Dedifferentiated amniotic fluid mesenchymal stem cell (primary cell): ENCODE data around the gene IFNA1.
A peak's percentile ranks its signal among the peaks of the same experiment; 100 is the strongest.
"Not testable (repeated sequence)": the region's sequence is repeated elsewhere in the genome, so short reads cannot be mapped to it uniquely, and the experiment has no call there.

ENCODE experiments used
- DNase-seq: peaks from one replicate; pipeline ENCODE4 v3.0.0-alpha.2; 2016; ENCODE audit errors: extremely low spot score

Gene IFNA1

GRCh38 chr9:21440139-21440538, at the start of gene IFNA1:
Gene IFNA1, plus strand, starts transcription at chr9:21440439. Its CDS starts 69 bp downstream, at chr9:21440508.
- no peak for DNase-seq

- no peak for DNase-seq
Observed at GRCh38 chr9:21392270-21392669, 48.0 kb upstream of the IFNA1 start.

GRCh38 chr9:21395778-21396717, 44.2 kb upstream of the IFNA1 start:
- peak; percentile 31 for DNase-seq

GRCh38 chr9:21398955-21399489, 41.2 kb upstream of the IFNA1 start:
- DNase-seq: no peak

GRCh38 chr9:21399956-21400355, 40.3 kb upstream of the IFNA1 start:
- DNase-seq: no peak

GRCh38 chr9:21402386-21403251, 37.6 kb upstream of the IFNA1 start:
- DNase-seq: no peak

- DNase-seq: no peak
Observed at GRCh38 chr9:21404146-21404545, 36.1 kb upstream of the IFNA1 start.

- DNase-seq: no peak
Observed at GRCh38 chr9:21408817-21409216, 31.4 kb upstream of the IFNA1 start, which contains the start of gene IFNA8. Gene IFNA8, plus strand, starts transcription at chr9:21409117. Its CDS starts 60 bp downstream, at chr9:21409177.

- DNase-seq: no peak
Observed at GRCh38 chr9:21412107-21412506, 28.1 kb upstream of the IFNA1 start.

GRCh38 chr9:21413151-21413550, 27.1 kb upstream of the IFNA1 start:
- DNase-seq: no peak

GRCh38 chr9:21413624-21414023, 26.6 kb upstream of the IFNA1 start:
- no peak for DNase-seq

- no peak for DNase-seq
Observed at GRCh38 chr9:21414220-21414940, 25.9 kb upstream of the IFNA1 start.

GRCh38 chr9:21415493-21416267, 24.6 kb upstream of the IFNA1 start:
- no peak for DNase-seq

GRCh38 chr9:21428235-21428634, 12.0 kb upstream of the IFNA1 start:
- no peak for DNase-seq

GRCh38 chr9:21429191-21429590, 11.0 kb upstream of the IFNA1 start:
- no peak for DNase-seq

GRCh38 chr9:21432672-21433425, 7.4 kb upstream of the IFNA1 start:
- no peak for DNase-seq

GRCh38 chr9:21434202-21435014, 5.8 kb upstream of the IFNA1 start:
- peak; percentile 56 for DNase-seq

GRCh38 chr9:21435015-21435383, 5.2 kb upstream of the IFNA1 start:
- DNase-seq: not testable (repeated sequence)
